ENCODE data around the gene PCMTD2.

GRCh38 chr20:64269604-64270411 is 14.3 kb downstream of the PCMTD2 start:
- TF ChIP-seq CTCF (IDR thresholded peaks at IDR 0.05) (no peak), FOXJ3 (CRISPR knock-in tag; IDR thresholded peaks at IDR 0.05; ENCODE audit: borderline replicate concordance) (no peak), USF1 (CRISPR knock-in tag; IDR thresholded peaks at IDR 0.05) (no peak), PREB (CRISPR knock-in tag; IDR thresholded peaks at IDR 0.05; ENCODE audit: borderline replicate concordance) (no peak), OVOL2 (CRISPR knock-in tag; IDR thresholded peaks at IDR 0.05; ENCODE audit: borderline replicate concordance) (no peak), ZBTB21 (CRISPR knock-in tag; IDR thresholded peaks at IDR 0.05; ENCODE audit: borderline replicate concordance) (no peak), CBFB (CRISPR knock-in tag; IDR thresholded peaks at IDR 0.05; ENCODE audit: low read depth) (no peak), GABPB1 (CRISPR knock-in tag; IDR thresholded peaks at IDR 0.05) (no peak), ZNF232 (CRISPR knock-in tag; IDR thresholded peaks at IDR 0.05) (no peak), ATF1 (CRISPR knock-in tag; IDR thresholded peaks at IDR 0.05) (no peak), E2F1 (CRISPR knock-in tag; IDR thresholded peaks at IDR 0.05) (no peak)

Data from WTC11 (cell line).